Uterus (tissue), 2 donors: Measurements from ENCODE around the gene NUDCD2.

Source experiments
- POLR2A ChIP-seq, 2 donors: fragments of 450-650 bp; IDR thresholded peaks; one replicate each; pipeline ENCODE4 v1.6.1; 2016; ENCODE audit warnings: antibody characterized with exemption in 2 of 2, mild to moderate bottlenecking in 1 of 2, moderate library complexity in 1 of 2
- TF ChIP-seq, protein P1 (sequence below), 4 experiments: fragments of 200-600 bp in 2 of 4; fragments of 450-650 bp in 2 of 4; sonication (generic) in 2 of 4; IDR thresholded peaks; one replicate each; pipeline ENCODE4 v1.5.1; 2016 to 2019; ENCODE audit warnings: antibody characterized with exemption in 4 of 4, mild to moderate bottlenecking in 2 of 4, moderate library complexity in 1 of 4

GRCh38 chr5:163445345-163445744 is 14.6 kb downstream of the NUDCD2 start:
- TF ChIP-seq, protein P1, sequence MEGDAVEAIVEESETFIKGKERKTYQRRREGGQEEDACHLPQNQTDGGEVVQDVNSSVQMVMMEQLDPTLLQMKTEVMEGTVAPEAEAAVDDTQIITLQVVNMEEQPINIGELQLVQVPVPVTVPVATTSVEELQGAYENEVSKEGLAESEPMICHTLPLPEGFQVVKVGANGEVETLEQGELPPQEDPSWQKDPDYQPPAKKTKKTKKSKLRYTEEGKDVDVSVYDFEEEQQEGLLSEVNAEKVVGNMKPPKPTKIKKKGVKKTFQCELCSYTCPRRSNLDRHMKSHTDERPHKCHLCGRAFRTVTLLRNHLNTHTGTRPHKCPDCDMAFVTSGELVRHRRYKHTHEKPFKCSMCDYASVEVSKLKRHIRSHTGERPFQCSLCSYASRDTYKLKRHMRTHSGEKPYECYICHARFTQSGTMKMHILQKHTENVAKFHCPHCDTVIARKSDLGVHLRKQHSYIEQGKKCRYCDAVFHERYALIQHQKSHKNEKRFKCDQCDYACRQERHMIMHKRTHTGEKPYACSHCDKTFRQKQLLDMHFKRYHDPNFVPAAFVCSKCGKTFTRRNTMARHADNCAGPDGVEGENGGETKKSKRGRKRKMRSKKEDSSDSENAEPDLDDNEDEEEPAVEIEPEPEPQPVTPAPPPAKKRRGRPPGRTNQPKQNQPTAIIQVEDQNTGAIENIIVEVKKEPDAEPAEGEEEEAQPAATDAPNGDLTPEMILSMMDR (IDR thresholded peaks at IDR 0.05), result no peak
- TF ChIP-seq POLR2A (IDR thresholded peaks at IDR 0.05), result no peak
